HG02571 (cell line): ENCODE data around the gene USP9Y.

Source experiments
- ATAC-seq: cut with Tn5 transposase; IDR thresholded peaks from one replicate; pipeline ENCODE4 v1.9.1; 2021; ENCODE audit warnings: mild to moderate bottlenecking, moderate library complexity; ENCODE audit not compliant: unreplicated experiment

USP9Y gene

GRCh38 chrY:12756021-12756420, 55.0 kb downstream of the USP9Y start:
- no peak for ATAC-seq

- no peak for ATAC-seq
These were observed 64.9 kb downstream of the USP9Y start for GRCh38 chrY:12765976-12766375.

GRCh38 chrY:12784521-12784920, 83.5 kb downstream of the USP9Y start:
- ATAC-seq, result no peak

- no peak for ATAC-seq
These were observed 93.0 kb downstream of the USP9Y start for GRCh38 chrY:12793999-12794398.

- ATAC-seq, result no peak
These were observed 107.0 kb downstream of the USP9Y start for GRCh38 chrY:12808046-12808445.

GRCh38 chrY:12809034-12809433, 108.0 kb downstream of the USP9Y start:
- ATAC-seq, result no peak

GRCh38 chrY:12823408-12823807, 122.4 kb downstream of the USP9Y start:
- ATAC-seq, result no peak

- no peak for ATAC-seq
These were observed 125.8 kb downstream of the USP9Y start for GRCh38 chrY:12826791-12827190.

- ATAC-seq, result no peak
These were observed 132.3 kb downstream of the USP9Y start for GRCh38 chrY:12833284-12833683.

GRCh38 chrY:12837550-12837949, 136.5 kb downstream of the USP9Y start:
- no peak for ATAC-seq

- no peak for ATAC-seq
These were observed 140.3 kb downstream of the USP9Y start for GRCh38 chrY:12841368-12841767.

GRCh38 chrY:12846793-12847192, 145.8 kb downstream of the USP9Y start:
- ATAC-seq, result no peak

- no peak for ATAC-seq
These were observed 154.8 kb downstream of the USP9Y start for GRCh38 chrY:12855791-12856275.

GRCh38 chrY:12867960-12868359, 166.9 kb downstream of the USP9Y start:
- ATAC-seq, result no peak

- ATAC-seq, result no peak
These were observed 195.9 kb downstream of the USP9Y start for GRCh38 chrY:12896973-12897372.

- no peak for ATAC-seq
These were observed 197.6 kb downstream of the USP9Y start for GRCh38 chrY:12898604-12899003.

- no peak for ATAC-seq
These were observed 203.8 kb downstream of the USP9Y start, which contains the start of gene DDX3Y for GRCh38 chrY:12904618-12905516. DDX3Y (plus strand) TSS chrY:12904868; CDS start chrY:12904937, 69 bp downstream.

GRCh38 chrY:12905517-12905872, 204.5 kb downstream of the USP9Y start:
- no peak for ATAC-seq

GRCh38 chrY:12905895-12906294, 204.9 kb downstream of the USP9Y start:
- ATAC-seq, result no peak
